ENCODE results near the gene UBE2E2. TPM values are rescaled to one million over a fixed set of nuclear protein-coding genes. Genes with fewer than 3 reads are reported as not detected.

UBE2E2 gene
- total and polyA plus RNA-seq, 3 experiments from 2014 or later = 0.86 to 8.0 (median 0.92) TPM

DNA sequence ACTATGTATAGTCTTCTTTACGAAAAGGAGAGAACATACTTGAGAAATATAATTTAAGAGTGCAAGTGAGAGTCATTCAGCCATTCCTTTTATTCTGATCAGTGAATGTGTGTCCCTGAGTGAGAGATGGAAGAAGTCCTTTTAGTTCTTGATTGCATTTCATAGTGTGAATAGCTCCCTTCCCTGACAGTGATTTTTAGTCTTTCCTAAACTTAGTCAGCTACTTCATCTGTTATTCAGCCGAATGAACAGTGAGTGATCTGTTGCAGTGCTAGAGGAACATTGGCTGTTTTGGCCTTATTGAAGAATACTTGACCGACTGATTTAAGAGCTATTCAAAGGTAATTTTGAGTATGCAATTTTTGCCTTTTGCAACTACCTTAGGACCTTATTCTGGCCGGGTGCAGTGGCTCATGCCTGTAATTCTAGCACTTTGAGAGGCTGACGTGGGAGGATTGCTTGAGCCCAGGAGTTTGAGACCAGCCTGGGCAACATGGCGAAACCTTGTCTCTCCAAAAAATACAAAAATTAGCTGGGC, 45.5 kb downstream of the UBE2E2 start:
- Histone ChIP-seq H3K9me3 (ENCODE audit: low read length) (no peaks in the 10 kb centered on the region), H3K4me1 (ENCODE audit: insufficient read depth, low read length) (no peaks in the 10 kb centered on the region), H3K27ac (ENCODE audit: low read depth, low read length) (no peak overlapping the region), H3K27me3 (ENCODE audit: insufficient read depth, low read length, poor library complexity, severe bottlenecking) (no peaks in the 10 kb centered on the region), H3K4me3 (ENCODE audit: low read length) (no peak overlapping the region), H3K36me3 (ENCODE audit: insufficient read depth, low read length) (no peaks in the 10 kb centered on the region)
- Mint-ChIP-seq H3K4me3 (no peak overlapping the region), H3K9me3 (peaks cover 0 to 2% (median 0%) of the 10 kb centered on the region in 5 donors), H3K27me3 (no peaks in the 10 kb centered on the region), H3K4me1 (no peaks in the 10 kb centered on the region), H3K27ac (no peak overlapping the region), H3K36me3 (no peaks in the 10 kb centered on the region)
- POLR2A ChIA-PET = no interaction called here
- CTCF ChIA-PET = no interaction called here
- DNase-seq = no peak

DNA sequence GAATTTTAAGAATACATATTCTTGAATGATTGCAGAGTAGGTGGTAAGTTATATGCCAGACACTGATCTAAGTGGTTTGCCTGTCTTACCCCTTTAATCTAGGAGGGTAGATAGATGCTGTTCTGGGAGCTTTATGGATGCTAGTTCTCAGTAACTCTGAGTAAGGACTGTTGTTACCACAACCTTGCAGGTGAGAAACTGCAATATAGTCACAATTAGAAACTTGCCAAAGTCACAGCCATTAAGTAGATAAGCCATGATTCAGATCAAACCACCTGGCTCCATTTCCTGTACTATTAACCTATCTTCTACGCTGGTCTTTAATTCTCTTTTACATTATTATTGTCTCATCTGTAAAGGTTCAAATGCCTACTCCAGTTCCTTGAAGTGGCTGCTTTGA, 46.8 kb downstream of the UBE2E2 start:
- Histone ChIP-seq H3K4me3 (ENCODE audit: low read length) (no peak overlapping the region), H3K27me3 (ENCODE audit: insufficient read depth, low read length, poor library complexity, severe bottlenecking) (no peaks in the 10 kb centered on the region), H3K4me1 (ENCODE audit: insufficient read depth, low read length) (no peaks in the 10 kb centered on the region), H3K36me3 (ENCODE audit: insufficient read depth, low read length) (no peaks in the 10 kb centered on the region), H3K9me3 (ENCODE audit: low read length) (no peaks in the 10 kb centered on the region), H3K27ac (ENCODE audit: low read depth, low read length) (no peak overlapping the region)
- no peak overlapping the region for H3K27ac Mint-ChIP-seq
- H3K4me3 Mint-ChIP-seq = no peak overlapping the region
- DNase-seq = no peak
- no peaks in the 10 kb centered on the region for H3K36me3 Mint-ChIP-seq
- H3K27me3 Mint-ChIP-seq = no peaks in the 10 kb centered on the region
- H3K9me3 Mint-ChIP-seq = peaks cover 0 to 2% (median 0%) of the 10 kb centered on the region in 5 donors
- POLR2A ChIA-PET = no interaction called here
- CTCF ChIA-PET = no interaction called here
- no peaks in the 10 kb centered on the region for H3K4me1 Mint-ChIP-seq

DNA sequence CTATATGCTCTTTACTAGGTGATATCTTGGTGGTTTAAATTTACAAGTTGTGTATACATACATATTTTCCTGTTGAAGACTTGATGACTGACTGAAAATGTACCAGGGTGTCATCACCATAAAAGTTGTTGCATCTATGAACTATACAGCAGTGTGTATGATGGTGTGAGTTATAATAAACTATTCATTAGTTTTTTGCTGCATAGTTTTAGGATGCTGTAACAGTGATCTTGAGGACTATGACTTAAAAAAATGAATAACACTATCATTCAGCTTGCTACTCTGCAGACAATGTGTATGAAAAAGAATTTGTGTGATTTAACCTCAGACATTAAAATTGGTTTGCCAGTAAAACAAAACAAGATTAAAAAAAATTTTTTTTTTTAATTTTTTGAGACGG, 49.0 kb downstream of the UBE2E2 start:
- Histone ChIP-seq H3K27me3 (ENCODE audit: insufficient read depth, low read length, poor library complexity, severe bottlenecking) (no peaks in the 10 kb centered on the region), H3K4me1 (ENCODE audit: insufficient read depth, low read length) (no peaks in the 10 kb centered on the region), H3K4me3 (ENCODE audit: low read length) (no peak overlapping the region), H3K36me3 (ENCODE audit: insufficient read depth, low read length) (no peaks in the 10 kb centered on the region), H3K9me3 (ENCODE audit: low read length) (no peaks in the 10 kb centered on the region), H3K27ac (ENCODE audit: low read depth, low read length) (no peak overlapping the region)
- H3K36me3 Mint-ChIP-seq = no peaks in the 10 kb centered on the region
- no peaks in the 10 kb centered on the region for H3K27me3 Mint-ChIP-seq
- ChIA-PET CTCF (no interaction called here), POLR2A (no interaction called here)
- DNase-seq = no peak
- H3K4me3 Mint-ChIP-seq = no peak overlapping the region
- H3K9me3 Mint-ChIP-seq = peaks cover 0 to 2% (median 0%) of the 10 kb centered on the region in 5 donors
- H3K27ac Mint-ChIP-seq = no peak overlapping the region
- H3K4me1 Mint-ChIP-seq = no peaks in the 10 kb centered on the region

DNA sequence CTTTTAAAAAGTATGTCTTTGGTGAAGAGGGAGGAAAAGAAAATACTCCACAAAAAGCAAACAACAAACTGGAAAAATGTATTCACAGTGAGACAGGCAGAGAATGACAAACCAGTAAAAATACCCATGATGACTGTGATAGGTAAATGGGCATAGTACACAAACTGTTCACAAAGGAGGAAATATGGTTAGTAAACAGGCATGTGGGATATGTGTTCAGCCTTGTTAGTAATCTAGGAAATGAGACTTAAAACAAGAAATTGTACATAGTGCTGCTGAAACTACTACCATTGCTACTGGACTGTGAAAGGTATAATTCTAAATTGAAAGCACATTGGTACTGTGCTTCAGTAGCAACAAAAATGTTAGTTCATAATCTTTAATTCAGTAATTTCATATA, 50.1 kb downstream of the UBE2E2 start:
- CTCF ChIA-PET = no interaction called here
- Histone ChIP-seq H3K36me3 (ENCODE audit: insufficient read depth, low read length) (no peaks in the 10 kb centered on the region), H3K4me1 (ENCODE audit: insufficient read depth, low read length) (no peaks in the 10 kb centered on the region), H3K4me3 (ENCODE audit: low read length) (no peak overlapping the region), H3K27ac (ENCODE audit: low read depth, low read length) (no peak overlapping the region), H3K9me3 (ENCODE audit: low read length) (no peaks in the 10 kb centered on the region), H3K27me3 (ENCODE audit: insufficient read depth, low read length, poor library complexity, severe bottlenecking) (no peaks in the 10 kb centered on the region)
- H3K36me3 Mint-ChIP-seq = no peaks in the 10 kb centered on the region
- H3K9me3 Mint-ChIP-seq = peaks cover 0 to 3% (median 0%) of the 10 kb centered on the region in 5 donors
- H3K4me1 Mint-ChIP-seq = no peaks in the 10 kb centered on the region
- H3K27ac Mint-ChIP-seq = no peak overlapping the region
- DNase-seq = no peak
- H3K4me3 Mint-ChIP-seq = no peak overlapping the region
- no peaks in the 10 kb centered on the region for H3K27me3 Mint-ChIP-seq
- POLR2A ChIA-PET = no interaction called here

DNA sequence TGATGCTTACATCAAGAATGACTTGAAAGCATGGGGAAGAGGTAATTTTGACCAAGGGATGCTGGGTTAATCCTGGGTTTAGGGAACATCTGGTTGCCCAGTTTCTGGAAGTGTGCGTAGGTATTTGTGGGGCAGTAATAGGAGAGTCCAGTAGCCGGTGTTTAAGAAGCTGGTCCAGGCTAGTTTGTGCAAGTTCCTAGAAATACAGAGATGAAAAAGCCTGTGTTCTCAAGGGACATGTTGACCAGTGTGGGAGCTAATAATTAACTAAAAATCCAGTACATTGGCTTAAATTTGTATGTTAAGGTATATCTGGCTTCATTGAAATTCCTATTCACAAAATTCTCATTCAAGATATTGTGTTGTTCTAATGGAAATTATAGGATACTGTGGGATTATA, 51.2 kb downstream of the UBE2E2 start:
- Mint-ChIP-seq H3K4me1 (no peaks in the 10 kb centered on the region), H3K36me3 (no peaks in the 10 kb centered on the region), H3K4me3 (no peak overlapping the region), H3K27me3 (no peaks in the 10 kb centered on the region), H3K9me3 (peaks cover 0 to 3% (median 0%) of the 10 kb centered on the region in 5 donors), H3K27ac (no peak overlapping the region)
- DNase-seq = no peak
- Histone ChIP-seq H3K9me3 (ENCODE audit: low read length) (no peaks in the 10 kb centered on the region), H3K27ac (ENCODE audit: low read depth, low read length) (no peak overlapping the region), H3K4me1 (ENCODE audit: insufficient read depth, low read length) (no peaks in the 10 kb centered on the region), H3K27me3 (ENCODE audit: insufficient read depth, low read length, poor library complexity, severe bottlenecking) (no peaks in the 10 kb centered on the region), H3K4me3 (ENCODE audit: low read length) (no peak overlapping the region), H3K36me3 (ENCODE audit: insufficient read depth, low read length) (no peaks in the 10 kb centered on the region)
- ChIA-PET POLR2A (no interaction called here), CTCF (no interaction called here)

DNA sequence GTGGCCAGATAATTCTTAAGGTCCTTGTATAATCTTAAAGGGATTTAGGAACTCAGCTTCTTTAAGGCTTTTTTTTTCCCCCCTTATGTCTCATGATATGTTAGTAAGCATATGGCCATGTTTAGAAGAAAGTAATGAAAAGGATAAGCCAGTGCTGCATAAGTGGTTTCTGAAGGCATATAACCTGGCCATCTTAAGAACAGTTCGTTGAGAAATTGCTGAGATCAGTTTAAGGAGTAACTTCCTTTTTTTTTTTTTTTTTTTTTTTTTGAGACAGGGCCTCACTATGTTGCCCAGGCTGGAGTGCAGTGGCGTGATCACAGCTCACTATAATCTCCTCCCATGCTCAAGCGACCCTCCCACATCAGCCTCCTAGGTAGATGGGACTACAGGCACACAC, 51.7 kb downstream of the UBE2E2 start:
- H3K4me3 ChIP-seq (ENCODE audit: low read length) = no peak overlapping the region
- POLR2A ChIA-PET = no interaction called here

DNA sequence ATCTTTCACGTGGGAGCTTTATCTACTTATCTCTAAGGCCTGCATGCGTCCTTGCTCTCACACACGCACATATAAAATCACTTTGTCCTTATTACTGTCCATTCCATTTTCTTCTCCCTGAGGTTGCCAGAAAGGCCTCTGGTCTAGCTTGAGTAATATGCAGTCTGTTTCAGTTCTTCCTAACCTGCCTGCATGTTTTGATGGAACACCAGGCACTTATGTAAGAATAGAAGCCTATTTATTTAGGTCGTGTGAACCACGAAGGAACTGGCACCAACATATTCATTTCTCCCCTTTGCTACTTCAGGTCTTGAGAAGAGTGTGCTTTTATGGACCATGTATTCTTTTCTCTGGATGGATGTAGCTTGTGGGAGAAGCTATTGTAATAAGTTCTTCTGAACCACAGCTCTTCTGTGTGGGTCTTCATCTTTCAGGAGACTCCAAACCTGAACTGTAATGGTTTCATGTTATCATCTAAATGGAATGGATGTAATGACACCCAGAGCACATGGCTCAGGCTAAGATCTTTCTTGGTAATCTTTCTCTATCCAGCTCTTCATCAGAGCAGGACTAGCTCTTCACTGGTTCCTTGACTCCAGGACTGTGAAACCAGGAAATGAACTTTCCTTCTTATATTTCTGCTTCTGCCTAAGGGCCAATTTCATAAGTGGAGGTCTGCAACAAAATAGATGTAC, 53.8 kb downstream of the UBE2E2 start:
- no peaks in the 10 kb centered on the region for H3K27me3 ChIP-seq (ENCODE audit: insufficient read depth, low read length, poor library complexity, severe bottlenecking)
- H3K27me3 Mint-ChIP-seq = no peaks in the 10 kb centered on the region
- ChIA-PET CTCF (no interaction called here), POLR2A (no interaction called here)
- no peak overlapping the region for H3K27ac Mint-ChIP-seq
- no peak overlapping the region for H3K4me3 ChIP-seq (ENCODE audit: low read length)
- H3K36me3 Mint-ChIP-seq = no peaks in the 10 kb centered on the region
- no peak for DNase-seq
- H3K36me3 ChIP-seq (ENCODE audit: insufficient read depth, low read length) = no peaks in the 10 kb centered on the region
- H3K4me1 Mint-ChIP-seq = no peaks in the 10 kb centered on the region
- no peak overlapping the region for H3K4me3 Mint-ChIP-seq
- H3K9me3 Mint-ChIP-seq = peaks cover 0 to 6% (median 0%) of the 10 kb centered on the region in 5 donors
- no peaks in the 10 kb centered on the region for H3K9me3 ChIP-seq (ENCODE audit: low read length)
- H3K4me1 ChIP-seq (ENCODE audit: insufficient read depth, low read length) = no peaks in the 10 kb centered on the region
- H3K27ac ChIP-seq (ENCODE audit: low read depth, low read length) = no peak overlapping the region

More for the DNA sequence above, 51.7 kb downstream of the UBE2E2 start:
- CTCF ChIA-PET = no interaction called here
- H3K4me1 ChIP-seq (ENCODE audit: insufficient read depth, low read length) = no peaks in the 10 kb centered on the region
- no peaks in the 10 kb centered on the region for H3K9me3 ChIP-seq (ENCODE audit: low read length)
- no peak overlapping the region for H3K27ac ChIP-seq (ENCODE audit: low read depth, low read length)
- Mint-ChIP-seq H3K4me1 (no peaks in the 10 kb centered on the region), H3K27ac (no peak overlapping the region), H3K27me3 (no peaks in the 10 kb centered on the region), H3K4me3 (no peak overlapping the region), H3K9me3 (peaks cover 0 to 3% (median 0%) of the 10 kb centered on the region in 5 donors), H3K36me3 (no peaks in the 10 kb centered on the region)
- DNase-seq = no peak
- no peaks in the 10 kb centered on the region for H3K36me3 ChIP-seq (ENCODE audit: insufficient read depth, low read length)
- no peaks in the 10 kb centered on the region for H3K27me3 ChIP-seq (ENCODE audit: insufficient read depth, low read length, poor library complexity, severe bottlenecking)

DNA sequence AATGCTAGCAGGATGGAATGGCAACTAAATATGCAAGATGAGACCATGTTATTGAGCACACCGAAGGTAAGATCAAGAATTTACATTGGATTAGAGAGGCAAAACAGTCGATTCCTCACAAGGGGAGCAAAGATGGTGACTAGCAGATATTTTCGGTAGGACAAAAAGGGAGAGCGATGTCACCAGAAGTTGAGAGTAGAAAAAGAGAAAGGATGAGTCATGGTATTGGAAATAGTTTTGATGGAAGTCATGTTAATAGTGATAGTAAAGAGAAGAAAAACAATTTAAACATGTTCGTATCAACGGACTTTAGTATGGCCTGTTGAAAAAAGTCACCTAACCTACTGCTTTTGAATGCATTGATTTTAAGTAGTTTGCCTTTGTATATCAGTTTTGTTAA, 55.0 kb downstream of the UBE2E2 start:
- CTCF ChIA-PET = no interaction called here
- no peaks in the 10 kb centered on the region for H3K27me3 Mint-ChIP-seq

More for the DNA sequence above, 55.0 kb downstream of the UBE2E2 start:
- no peak overlapping the region for H3K27ac ChIP-seq (ENCODE audit: low read depth, low read length)
- no peak for DNase-seq
- Mint-ChIP-seq H3K9me3 (peaks cover 0 to 6% (median 0%) of the 10 kb centered on the region in 5 donors), H3K27ac (no peak overlapping the region), H3K36me3 (no peaks in the 10 kb centered on the region), H3K4me3 (peak overlapping the region in 1 of 7 donors; percentile 0), H3K4me1 (no peaks in the 10 kb centered on the region)
- H3K36me3 ChIP-seq (ENCODE audit: insufficient read depth, low read length) = no peaks in the 10 kb centered on the region
- POLR2A ChIA-PET = no interaction called here
- no peak overlapping the region for H3K4me3 ChIP-seq (ENCODE audit: low read length)
- H3K9me3 ChIP-seq (ENCODE audit: low read length) = no peaks in the 10 kb centered on the region
- no peaks in the 10 kb centered on the region for H3K4me1 ChIP-seq (ENCODE audit: insufficient read depth, low read length)
- H3K27me3 ChIP-seq (ENCODE audit: insufficient read depth, low read length, poor library complexity, severe bottlenecking) = no peaks in the 10 kb centered on the region
